Measurements from ENCODE around the gene TMEM62.
A peak's percentile ranks its signal among the peaks of the same experiment; 100 is the strongest.
"Not testable (repeated sequence)": the region's sequence is repeated elsewhere in the genome, so short reads cannot be mapped to it uniquely, and the experiment has no call there.

Gene TMEM62

DNA sequence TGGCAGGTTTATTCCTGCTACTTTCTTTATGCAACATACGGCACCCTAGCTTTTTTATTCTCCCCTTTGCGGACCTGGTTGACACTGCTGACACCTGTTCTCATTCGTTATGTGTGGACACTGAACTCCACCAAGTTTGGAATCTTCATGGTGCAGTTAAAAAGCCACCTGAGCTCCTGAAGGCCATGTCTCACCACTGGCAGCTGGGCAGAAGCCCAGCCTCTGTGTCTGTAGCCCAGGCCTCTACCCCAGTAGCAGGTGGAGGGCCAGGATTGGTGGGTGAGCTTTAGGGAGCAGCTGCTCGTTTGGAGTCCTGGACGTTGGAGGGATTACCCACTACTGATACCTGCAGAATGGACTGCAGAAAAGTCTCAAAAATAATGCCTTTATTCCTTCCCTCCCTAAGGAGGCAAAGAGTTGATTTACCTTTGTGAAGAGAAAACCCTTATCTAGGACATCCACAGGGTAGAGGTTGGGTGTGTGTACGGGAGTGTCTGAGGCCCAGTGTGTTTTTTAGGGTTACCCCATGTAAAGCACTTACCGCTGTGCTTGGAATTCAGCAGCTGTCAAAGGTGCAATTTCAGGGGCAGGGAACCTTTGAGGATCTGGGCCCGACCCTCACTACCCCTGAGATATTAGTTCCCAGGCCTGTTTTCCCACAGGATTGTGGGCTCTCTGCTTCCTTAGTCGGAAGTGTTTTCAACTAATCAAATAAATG lies 51.2 kb downstream of the TMEM62 start:
- no peak for DNase-seq

DNA sequence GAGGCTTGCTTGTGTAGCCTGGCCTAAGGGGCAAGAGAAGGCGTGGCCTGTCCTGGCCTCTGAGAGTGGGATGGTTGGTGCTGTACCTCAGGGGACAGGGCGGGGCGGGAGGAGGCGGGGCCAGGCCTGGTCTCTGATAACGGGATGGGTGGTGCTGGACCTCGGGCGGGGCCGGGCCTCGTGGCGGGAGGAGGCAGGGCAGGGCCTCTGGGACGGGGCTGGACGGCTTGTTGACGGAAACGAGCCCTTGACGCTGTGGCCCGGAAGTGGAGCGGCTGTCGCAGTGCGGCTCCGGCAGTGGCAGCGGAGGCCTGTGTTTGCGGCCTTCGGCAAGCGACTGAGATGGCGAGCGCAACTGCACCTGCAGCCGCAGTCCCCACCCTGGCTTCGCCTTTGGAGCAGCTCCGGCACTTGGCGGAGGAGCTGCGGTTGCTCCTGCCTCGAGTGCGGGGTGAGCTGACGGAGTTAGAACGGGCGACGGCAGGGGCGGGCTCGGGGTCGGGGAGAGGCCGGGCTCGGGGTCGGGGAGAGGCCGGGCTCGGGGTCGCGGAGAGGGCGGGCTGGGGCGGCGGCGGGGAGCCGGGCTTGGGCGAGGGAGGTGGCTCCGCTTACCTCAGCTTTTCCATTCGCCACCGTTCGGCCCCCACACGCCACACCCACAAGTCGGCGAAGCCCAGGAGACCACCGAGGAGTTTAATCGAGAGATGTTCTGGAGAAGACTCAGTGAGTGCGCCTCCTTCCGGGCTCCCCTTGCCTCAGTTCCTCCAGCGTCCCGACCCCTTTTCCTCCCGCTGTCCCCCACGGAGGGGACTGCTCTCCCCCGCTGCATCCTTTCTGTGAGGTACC lies 52.0 kb downstream of the TMEM62 start, which contains the start of gene CCNDBP1:
Gene CCNDBP1, plus strand, starts transcription at position 247 of the 846 bp plus-strand sequence. Its CDS starts 96 bp downstream, at position 343.
- DNase-seq = peak; percentile 38 to 78 (median 60)

DNA sequence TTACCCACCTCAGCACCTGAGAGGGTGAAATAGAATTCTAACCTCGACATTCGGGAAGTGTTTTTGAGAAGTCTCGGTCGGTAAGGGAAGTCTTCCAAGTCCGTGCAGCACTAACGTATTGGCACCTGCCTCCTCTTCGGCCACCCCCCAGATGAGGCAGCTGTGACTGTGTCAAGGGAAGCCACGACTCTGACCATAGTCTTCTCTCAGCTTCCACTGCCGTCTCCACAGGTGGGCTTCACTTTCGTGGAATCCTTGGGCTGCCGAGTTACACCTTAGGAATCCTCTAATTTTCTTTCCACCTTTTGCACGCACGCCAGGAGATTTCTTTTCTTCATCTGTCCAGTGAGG lies 52.6 kb downstream of the TMEM62 start:
- no peak for DNase-seq

DNA sequence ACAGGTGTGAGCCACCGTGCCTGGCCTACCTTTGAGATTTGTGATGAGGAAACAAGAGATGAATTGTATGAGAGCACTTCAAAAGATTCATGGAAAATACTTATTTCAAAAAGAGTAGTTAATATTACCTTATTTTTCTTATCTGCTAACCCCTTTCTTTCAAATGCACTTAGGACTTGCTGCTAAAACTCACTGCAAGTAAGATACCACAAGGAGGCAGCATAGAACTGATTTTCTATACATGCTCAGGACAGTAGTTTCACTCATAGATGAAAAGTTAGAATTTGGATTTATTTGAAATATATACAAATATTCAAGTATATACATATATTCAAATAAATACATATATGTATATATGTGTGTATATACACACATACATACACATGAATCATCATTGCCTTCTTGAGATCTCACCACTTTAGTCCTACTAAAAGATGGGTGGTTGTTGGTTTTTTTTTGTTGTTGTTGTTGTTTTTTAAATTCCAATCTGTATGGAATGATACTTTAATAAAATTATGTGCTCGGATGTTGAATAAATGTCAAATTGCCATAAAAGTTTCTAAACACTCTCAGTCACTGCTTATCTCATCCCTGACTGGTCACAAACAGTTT lies 54.3 kb downstream of the TMEM62 start:
- no peak for DNase-seq

DNA sequence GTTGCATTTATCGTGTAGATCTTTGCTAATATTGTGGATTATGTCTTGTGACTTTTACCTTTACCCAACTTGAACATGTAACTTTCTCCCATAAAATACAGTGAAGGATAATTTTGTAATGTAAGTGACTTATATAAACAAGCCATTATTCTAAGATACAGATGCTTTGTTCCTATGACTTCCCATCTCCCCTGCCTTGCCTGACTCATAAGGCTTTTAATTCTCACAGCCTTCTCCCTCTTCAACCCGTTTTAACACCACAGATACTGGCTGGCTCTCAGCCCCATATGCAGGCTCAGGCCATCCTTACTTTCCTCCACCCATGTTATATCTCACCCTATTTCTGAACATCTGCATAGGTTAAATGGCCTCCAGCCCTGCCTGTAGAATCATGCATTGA lies 55.9 kb downstream of the TMEM62 start:
- DNase-seq = no peak

DNA sequence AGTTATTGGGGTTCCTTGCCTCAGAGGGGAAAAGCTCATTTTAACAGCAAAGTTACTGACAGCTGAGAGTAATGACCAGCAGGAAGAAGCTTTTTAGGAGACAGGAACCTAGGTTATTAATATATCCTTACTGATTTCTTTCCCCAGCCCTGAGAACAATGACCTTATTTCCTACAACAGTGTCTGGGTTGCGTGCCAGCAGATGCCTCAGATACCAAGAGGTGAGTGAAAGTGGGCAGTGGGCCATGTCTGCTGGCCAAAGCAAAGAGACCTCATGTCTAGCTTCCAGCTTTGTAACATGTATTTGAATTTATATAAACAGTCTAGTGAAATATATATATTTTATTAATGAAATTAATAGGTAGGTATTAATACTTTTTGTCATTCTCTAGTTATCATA lies 56.8 kb downstream of the TMEM62 start:
- DNase-seq = no peak

DNA sequence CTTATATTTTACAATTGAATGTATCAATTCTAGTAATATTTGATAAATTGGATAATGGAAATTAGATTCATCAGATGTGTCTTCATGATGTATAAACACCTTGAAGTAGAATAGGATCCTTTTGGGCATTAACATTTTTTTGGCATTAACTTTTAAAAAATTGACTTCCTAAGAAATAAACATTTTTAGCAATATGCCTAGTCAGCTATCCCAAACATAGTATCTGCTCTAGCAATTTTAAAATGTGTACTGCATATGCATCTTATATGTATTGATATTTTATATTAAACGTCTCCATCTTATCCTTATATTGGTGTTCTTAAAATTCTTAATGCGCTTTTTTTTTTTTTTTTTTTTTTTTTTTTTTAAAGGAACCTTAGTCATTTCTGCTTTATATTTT lies 60.3 kb downstream of the TMEM62 start:
- no peak for DNase-seq

DNA sequence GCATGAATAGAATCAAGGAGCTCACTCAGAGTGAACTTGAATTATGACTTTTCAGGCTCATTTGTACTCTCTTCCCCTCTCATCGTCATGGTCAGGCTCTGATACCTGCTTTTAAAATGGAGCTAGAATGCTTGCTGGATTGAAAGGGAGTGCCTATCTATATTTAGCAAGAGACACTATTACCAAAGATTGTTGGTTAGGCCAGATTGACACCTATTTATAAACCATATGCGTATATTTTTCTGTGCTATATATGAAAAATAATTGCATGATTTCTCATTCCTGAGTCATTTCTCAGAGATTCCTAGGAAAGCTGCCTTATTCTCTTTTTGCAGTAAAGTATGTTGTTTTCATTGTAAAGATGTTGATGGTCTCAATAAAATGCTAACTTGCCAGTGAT lies 61.4 kb downstream of the TMEM62 start:
- no peak for DNase-seq

DNA sequence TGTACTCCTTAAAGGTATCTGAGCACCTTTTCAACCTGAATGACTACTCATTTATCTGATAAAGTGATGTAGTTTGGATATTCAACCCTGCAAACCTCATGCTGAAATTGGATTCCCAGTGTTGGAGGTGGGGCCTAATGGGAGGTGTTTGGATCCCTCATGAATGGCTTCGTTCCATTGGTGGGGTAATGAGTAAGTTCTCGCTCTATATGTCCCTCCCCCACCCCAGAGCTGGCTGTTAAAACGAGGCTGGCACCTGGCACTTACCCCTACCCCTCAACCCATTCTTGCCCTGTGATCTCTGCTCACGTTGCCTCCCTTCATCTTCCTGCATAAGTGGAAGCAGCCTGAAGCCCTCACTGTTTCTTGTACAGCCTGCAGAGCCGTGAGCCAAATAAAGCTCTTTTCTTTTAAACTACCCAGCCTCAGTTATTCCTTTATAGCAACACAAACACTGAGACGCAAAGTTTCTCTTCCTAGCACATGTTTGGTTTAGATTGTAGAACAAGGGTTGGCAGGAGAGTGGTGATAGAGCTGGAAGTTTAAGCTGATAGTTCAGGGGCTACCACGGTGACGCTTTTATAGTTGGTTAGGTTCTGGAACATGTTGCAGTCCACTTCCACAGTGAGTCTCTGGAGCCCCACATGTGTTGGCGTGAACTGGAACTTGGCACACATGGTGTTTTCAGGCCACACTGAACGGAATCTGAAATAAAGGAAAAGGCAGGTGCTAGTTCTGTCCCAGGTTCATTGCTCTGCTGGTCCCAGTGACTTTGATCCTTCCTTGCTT lies 63.6 kb downstream of the TMEM62 start:
- DNase-seq = no peak

DNA sequence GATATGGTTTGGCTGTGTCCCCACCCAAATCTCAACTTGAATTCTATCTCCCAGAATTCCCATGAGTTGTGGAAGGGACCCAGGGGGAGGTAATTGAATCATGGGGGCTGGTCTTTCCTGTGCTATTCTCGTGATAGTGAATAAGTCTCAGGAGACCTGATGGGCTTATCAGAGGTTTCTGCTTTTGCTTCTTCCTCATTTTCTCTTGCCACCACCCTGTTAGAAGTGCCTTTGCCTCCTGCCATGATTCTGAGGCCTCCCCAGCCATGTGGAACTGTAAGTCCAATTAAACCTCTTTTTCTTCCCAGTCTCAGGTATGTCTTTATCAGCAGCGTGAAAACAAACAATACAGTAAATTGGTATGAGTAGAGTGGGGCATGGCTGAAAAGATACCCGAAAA lies 64.4 kb downstream of the TMEM62 start:
- not testable (repeated sequence) for DNase-seq

DNA sequence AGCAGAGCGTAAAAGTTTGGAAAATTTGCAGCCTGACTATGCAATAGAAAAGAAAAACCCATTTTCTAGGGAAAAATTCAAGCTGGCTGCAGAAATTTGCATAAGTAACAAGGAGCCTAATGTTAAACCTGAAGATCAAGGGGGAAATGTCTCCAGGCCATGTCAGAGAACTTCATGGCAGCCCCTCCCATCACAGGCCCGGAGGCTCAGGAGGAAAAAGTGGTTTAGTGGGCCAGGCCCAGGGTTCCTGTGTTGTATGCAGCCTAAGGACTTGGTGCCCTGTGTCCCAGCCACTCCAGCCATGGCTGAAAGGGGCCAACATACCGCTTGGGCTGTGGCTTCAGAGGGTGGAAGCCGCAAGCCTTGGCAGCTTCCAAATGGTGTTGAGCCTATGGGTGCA lies 65.2 kb downstream of the TMEM62 start:
- DNase-seq = not testable (repeated sequence)

DNA sequence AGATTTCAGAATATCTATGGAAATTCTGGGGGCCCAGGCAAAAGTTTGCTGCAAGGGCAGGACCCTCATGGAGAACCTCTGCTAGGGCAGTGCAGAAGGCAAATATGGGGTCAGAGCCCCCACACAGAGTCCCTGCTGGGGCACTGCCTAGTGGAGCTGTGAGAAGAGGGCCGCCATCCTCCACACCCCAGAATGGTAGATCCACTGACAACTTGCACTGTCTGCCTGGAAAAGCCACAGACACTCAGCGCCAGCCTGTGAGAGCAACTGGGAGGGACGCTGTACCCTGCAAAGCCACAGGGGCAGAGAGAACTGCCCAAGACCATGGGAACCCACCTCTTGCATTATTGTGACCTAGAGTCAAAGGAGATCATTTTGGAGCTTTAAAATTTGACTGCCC lies 65.6 kb downstream of the TMEM62 start:
- no peak for DNase-seq

DNA sequence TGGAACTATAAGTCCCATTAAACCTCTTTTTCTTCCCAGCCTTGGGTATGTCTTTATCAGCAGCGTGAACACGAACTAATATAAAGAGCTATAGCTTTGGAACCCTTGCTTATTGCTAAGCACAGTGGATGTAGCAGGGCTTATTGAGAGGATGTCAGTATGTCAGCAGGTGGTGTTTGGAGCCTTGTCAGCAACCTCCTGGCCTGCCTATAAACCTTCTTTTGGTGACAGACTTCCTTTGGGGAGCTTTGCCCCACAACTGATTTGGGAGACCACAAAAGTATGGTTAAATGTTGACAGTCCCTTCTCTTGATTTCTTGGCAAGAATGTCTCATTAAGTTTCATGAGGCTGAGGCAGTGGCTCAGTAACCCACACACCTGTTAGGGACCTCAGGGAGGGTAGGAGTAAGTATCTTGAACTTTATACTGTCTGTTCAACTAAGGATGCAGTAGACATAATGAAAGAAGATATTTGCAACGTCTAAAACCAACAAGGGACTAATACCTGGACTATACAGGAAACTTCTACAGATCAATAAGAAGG lies 66.6 kb downstream of the TMEM62 start:
- no peak for DNase-seq

DNA sequence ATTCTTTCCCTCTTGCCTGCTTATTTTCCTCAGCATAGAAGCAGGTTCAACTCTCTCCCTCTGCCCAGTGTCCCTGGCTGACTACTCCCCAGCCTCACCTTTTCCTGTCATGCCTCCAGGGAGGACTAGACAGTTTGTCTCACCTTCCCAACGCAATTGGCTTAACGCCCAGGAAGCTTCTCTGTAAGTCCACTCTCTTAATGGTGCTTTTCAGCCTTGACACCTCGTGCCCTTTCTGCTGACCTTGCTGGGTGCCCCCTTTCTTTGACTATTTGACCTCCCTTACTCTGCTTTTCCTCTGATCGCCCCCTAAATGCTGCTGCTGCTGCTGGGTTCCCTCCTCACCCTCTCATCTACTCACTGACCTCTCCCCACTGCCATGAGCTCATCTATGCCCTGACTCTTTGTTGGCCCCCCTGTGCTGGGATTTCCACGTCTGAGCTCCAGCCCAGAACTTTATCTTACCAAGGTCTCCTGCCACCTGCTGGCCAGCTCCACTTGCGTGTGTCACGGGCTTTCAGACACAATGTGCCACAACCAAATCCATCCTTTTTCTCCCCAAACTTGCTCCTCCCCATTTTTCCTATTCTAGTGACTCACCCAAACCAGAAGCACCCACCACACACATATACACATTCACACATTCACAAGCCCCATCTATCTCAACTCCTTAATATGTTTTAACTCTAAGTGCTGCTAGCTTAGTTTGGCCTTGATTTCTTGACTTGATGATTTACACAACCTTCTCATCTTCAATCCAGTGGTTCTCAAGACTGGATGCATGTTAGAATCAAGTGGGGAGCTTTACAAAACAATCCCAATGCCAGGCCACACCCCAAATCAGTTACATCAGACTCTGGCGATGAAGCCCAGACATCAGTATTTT lies 70.9 kb downstream of the TMEM62 start:
- peak in 2 of 4 experiments; percentile 7 to 16 for DNase-seq

DNA sequence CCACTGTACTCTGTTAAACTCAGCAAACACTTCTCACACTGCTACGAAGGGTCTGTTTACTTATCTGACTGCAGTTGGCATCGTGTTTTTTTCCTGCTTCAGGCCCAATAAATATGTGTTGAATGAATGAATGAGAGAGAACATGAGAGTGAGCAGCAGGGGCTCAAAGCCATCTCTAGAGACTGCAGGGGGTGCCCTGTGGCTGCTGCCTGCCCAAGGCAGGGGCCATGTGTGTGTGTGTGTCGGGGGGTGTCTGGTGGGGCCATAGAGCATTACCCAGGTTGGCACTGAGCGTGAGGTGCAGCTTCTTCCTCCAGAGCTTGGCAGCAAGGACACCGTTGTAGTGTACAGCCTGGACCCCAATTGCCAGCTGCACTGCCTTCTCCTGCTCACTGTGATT lies 72.7 kb downstream of the TMEM62 start:
- no peak for DNase-seq

DNA sequence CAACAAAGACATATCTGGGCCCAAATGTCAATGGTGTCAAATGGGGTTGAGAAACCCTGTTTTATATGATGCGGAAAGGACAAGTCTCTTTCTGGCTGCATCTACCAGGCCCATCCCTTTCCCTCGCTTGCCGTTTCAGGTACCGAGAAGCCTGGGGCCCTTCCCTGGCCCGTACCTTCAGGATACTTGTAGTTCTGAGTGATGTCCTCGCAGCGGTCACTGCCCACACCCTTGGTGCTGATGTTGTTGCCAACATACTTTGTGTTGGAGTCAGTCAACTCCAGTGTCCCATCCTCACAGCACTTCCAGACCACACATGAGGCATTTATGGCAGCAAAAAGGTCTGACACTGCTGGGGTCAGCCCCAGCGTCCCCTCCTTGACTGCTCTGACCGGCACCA lies 73.6 kb downstream of the TMEM62 start:
- DNase-seq = no peak

DNA sequence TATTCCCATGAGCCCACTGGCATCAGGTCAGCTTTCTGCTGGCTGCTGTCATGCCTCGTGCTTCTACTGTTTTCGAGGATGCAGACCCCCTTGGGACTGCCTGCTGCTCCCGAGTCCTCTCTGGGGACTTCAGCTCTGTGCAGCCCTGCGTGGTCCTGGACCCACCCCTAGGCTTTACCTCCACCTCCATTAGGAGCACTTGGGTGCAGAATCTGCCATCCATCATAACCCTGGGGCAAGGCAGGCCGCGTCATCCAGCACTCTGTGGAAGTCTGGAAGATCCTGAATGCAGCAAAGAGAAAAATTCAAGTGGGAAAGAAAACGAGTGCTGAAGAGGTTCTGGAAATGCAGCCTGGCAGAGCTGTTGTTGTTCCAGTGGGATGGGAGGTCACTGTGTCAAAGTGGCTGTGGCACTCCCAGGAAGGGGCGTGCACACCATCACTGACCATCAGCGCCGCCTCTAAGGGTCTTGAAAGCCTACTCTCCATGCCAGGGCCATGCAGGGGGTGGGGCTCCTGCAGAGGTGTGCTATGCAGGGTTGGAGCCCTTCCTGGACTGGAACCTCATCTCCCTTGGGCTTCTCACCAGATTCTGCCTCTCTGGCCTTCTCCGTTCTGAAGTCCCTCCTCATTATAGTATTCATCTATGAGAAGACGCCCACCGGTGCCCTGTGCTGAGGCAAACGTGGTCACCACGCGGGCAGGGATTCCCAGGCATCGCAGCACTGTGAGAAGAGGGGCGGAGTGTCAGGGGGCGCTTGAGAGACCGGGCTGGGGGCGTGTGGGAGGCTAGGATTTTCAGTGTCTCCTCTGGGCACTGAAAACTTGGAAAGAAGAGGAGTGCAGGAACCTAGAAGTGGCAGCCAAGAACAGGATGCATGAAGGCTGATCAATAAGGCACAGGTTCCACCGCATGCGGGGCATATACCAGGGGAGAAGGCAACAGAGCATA lies 74.9 kb downstream of the TMEM62 start:
- no peak for DNase-seq

DNA sequence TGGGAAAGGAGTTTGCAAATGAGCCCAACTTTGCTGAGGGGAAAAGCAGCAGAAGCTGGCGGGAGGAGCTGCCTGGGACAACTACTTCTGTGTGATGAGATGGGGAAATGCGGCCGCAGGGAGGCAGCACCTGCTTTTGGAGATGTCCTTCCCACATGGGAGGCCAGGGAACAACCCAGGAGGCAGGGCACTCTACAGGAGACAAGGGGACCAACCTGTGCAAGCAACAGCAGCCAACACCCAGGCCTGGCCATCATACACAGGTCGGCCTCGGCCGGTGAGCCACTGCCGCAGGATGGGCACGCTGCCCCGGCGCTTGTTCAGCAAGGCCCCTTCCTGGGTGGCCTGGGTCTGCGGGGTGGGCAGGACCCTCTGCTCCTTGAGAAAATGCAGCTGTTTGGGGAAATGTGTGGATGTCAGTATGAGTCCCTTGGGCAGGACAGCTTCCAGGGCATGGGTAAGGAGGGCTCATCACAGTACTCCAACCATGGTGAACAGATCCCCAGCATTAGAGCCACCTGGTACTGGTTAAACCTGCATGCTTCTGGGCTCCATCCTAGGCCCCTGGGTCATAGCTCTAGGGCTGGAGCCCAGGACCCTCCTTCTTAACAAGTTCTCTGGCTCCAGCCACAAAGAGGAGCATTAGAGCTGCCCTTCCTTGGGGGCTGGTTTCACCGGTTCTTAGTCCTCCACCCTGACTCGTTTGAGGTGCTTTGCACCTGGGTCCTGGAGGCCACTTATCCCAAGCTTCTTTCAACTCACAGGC lies 75.9 kb downstream of the TMEM62 start:
- no peak for DNase-seq

DNA sequence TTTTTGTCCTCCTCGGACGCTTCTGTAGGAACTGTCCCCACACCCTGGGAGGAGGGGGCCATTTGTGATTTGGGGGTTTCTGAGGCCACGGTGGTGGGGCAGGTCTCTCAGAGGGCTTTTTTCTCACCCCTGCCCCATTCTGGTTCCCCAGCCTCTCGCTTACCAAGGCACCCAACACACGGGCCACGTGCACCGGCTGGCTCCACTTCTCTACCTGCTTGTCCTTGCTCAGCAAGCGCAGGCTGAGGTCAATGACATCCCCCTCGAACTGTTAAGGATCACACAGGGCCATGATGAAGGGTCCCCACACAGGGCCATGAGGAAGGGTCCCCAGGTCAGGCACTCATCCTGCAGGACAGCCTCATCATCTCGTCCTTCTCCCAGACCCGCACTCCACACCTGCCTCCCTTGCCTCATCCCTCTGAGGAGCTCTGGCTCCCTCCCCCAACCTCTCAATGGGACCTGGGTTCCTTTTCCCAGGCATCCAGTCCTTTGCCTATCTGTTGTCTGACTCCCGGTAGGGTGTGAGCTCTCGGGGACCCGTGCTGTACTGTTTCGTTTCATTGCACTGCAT lies 76.9 kb downstream of the TMEM62 start:
- DNase-seq = no peak

Data from activated naive CD4-positive, alpha-beta T cell (primary cell).